ENCODE measurements around the gene ASAH2B. TPM values are rescaled to one million over a fixed set of nuclear protein-coding genes. Genes with fewer than 3 reads are reported as not detected.

The ASAH2B gene
- total RNA-seq, 1 experiment from 2014 or later: 2.9 TPM

GRCh38 chr10:50798297-50798696 lies 58.6 kb downstream of the ASAH2B start:
- DNase-seq (ENCODE audit: low read depth): no peak

DNA sequence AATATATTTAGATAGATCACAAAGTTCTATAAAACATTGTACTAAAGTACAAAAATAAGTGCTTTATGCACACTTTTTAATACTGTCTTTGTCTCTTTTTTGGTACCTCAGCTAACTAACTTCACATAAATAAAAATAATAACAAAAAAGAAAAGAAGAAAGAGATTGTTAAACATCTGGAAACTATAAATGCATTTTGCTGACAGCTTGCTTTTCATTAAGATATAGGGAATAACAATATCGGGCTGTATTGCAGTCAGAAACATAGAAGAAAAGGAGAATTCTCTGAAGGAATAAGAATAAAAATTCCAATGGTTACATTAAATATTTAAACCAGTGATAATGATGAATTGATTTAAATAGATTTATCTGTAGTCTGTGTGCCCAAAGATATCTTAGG lies 59.9 kb downstream of the ASAH2B start:
- DNase-seq (ENCODE audit: low read depth): no peak

DNA sequence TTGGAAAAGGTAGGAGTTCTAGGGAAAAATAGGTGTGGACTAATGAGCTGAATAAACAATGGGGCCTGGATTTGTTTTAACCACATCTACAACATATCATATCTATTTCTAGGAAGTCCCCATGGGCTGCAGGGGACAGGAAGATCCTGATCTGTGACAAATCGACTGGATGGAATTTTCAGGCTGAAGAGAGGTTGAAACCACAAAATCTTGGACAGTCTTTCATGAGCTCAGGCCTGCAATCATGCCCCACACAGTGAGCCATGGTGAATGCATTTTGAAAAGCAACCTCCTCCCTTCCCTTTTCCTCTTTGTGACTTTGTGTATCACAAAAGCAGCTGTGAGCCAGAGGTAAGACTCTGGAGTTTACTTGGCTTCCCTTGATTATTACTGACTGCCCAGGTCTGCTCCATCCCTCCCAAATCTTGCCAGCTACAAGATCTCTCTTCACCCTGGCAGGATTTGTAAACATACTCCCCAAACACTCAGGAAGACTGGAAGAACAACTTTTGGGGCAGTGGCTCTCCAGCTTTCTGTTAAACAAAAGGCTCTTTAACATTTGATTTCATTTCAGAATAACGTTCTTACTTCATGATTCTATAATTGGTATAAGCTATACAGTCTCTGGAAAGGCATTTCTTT lies 66.4 kb downstream of the ASAH2B start:
- DNase-seq (ENCODE audit: low read depth): no peak

GRCh38 chr10:50807851-50808776 lies 68.4 kb downstream of the ASAH2B start:
- peak; percentile 20 for DNase-seq (ENCODE audit: low read depth)

Other genes starting within 250 kb of the ASAH2B start
- gene SGMS1, start 116.0 kb upstream of the ASAH2B start, total RNA-seq (2014; rRNA removed): 32.4 and 32.6 TPM in 2 replicates
- gene A1CF, start 145.7 kb downstream of the ASAH2B start, total RNA-seq (2014; rRNA removed): not detected in 2 replicates

All from LHCN-M2 (cell line).